ENCODE measurements around the gene LIPJ.

Gene LIPJ

DNA sequence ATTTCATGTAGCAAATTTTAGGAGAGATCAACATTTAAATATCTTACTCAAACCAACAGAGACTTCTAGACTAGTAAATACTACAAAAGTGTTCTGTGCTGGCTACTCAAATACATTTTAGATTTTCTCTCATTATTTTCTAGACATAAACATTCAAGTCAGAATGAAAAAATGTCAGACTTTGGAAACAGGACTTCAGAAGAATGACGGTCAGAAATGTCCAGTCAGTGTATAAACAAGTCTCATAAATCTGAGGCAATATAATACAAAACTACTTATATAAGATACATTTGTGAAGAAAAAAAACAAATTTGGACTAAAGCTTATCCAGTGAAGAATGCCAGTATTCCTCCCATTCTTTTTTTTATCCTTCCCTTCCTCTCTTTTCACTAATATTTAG is 29.3 kb upstream of the LIPJ start:
- no peak for DNase-seq (ENCODE audit: extremely low spot score)
- ChIA-PET CTCF (interaction anchor here (1.2 to 1.6 kb wide), 2 partner anchors 9 to 435 kb away, joined by 3 to 5 read pairs; no protein-coding TSS in a partner anchor), POLR2A (no interaction called here)
- TF ChIP-seq, protein P1, sequence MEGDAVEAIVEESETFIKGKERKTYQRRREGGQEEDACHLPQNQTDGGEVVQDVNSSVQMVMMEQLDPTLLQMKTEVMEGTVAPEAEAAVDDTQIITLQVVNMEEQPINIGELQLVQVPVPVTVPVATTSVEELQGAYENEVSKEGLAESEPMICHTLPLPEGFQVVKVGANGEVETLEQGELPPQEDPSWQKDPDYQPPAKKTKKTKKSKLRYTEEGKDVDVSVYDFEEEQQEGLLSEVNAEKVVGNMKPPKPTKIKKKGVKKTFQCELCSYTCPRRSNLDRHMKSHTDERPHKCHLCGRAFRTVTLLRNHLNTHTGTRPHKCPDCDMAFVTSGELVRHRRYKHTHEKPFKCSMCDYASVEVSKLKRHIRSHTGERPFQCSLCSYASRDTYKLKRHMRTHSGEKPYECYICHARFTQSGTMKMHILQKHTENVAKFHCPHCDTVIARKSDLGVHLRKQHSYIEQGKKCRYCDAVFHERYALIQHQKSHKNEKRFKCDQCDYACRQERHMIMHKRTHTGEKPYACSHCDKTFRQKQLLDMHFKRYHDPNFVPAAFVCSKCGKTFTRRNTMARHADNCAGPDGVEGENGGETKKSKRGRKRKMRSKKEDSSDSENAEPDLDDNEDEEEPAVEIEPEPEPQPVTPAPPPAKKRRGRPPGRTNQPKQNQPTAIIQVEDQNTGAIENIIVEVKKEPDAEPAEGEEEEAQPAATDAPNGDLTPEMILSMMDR (IDR thresholded peaks at IDR 0.05; ENCODE audit: control extremely low read depth, extremely low read depth, low read depth, missing control alignments): no peak

DNA sequence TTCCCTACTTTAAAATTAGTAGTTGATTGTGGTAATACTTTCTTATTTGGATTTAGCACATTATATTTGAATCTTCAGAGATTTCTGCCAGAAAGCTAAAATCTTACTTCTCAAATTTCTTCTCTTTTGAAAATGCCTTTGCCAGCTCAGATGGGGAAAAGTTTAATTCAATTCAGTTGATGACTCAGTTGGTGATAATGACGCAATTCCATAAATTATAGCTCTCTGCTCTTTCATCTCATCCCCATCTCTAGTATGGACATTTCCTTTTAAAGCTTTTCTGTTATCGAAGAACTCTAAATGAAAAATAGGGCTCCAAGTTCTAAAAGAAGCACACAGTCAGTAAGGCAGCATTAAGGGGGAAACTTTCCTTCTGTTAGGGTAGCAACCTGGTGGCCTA is 28.9 kb upstream of the LIPJ start:
- POLR2A ChIA-PET: no interaction called here
- DNase-seq (ENCODE audit: extremely low spot score): no peak

DNA sequence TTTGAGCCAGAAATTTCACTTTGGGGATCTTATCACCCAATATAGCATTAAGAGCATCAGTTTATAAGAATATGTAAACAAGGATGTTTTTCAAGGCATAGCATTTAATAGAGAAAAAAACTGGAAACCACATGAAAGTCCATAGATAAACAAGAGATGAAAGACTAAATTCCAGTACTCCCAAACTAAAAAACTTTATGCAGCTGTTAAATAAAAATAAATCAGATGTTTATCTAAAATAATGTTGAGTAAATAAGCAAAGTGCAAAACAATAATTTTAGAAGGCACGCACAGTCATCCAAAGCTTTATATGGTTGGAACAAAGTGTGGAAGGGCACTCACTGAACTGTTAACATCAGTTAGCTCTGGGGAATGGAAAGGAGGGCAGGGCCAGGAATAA is 24.4 kb upstream of the LIPJ start:
- POLR2A ChIA-PET: no interaction called here
- CTCF ChIA-PET: interaction anchor here (1.1 to 6.4 kb wide), 5 partner anchors 10 to 371 kb away, joined by 3 to 90 read pairs (median 5); no protein-coding TSS in a partner anchor
- no peak for DNase-seq (ENCODE audit: extremely low spot score)
- TF ChIP-seq, protein P1 (IDR thresholded peaks at IDR 0.05; ENCODE audit: control extremely low read depth, extremely low read depth, low read depth, missing control alignments): no peak

More for the DNA sequence above, 28.9 kb upstream of the LIPJ start:
- CTCF ChIA-PET: interaction anchor here (1.2 to 1.6 kb wide), 2 partner anchors 9 to 435 kb away, joined by 3 to 5 read pairs; no protein-coding TSS in a partner anchor
- TF ChIP-seq, protein P1 (IDR thresholded peaks at IDR 0.05; ENCODE audit: control extremely low read depth, extremely low read depth, low read depth, missing control alignments): no peak

DNA sequence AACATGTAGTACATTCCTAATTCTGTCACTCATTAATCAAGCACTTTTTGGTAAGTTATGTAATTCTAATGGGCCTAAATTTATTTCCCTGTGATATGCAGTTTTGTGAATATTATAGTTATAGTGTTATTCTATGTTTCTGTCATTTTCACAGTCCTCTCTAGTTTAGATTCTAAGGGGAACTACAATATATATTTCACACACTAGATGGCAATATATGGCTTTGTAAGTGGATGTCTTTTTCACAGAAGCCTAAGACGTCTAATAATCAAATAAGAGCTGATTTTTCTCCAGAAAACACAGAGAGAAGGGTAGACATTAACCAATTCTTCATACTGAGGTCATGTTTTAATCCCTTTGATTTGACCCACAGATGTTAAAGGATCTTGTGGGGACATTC is 21.5 kb upstream of the LIPJ start:
- peak; percentile 24 for DNase-seq (ENCODE audit: extremely low spot score)
- TF ChIP-seq, protein P1 (IDR thresholded peaks at IDR 0.05; ENCODE audit: control extremely low read depth, extremely low read depth, low read depth, missing control alignments): peak; percentile 40
- CTCF ChIA-PET: interaction anchor here (0.6 to 7.9 kb wide), 26 partner anchors 10 to 706 kb away, joined by 3 to 90 read pairs (median 5); partner anchors contain the start of genes FAS and RNLS
- POLR2A ChIA-PET: no interaction called here

DNA sequence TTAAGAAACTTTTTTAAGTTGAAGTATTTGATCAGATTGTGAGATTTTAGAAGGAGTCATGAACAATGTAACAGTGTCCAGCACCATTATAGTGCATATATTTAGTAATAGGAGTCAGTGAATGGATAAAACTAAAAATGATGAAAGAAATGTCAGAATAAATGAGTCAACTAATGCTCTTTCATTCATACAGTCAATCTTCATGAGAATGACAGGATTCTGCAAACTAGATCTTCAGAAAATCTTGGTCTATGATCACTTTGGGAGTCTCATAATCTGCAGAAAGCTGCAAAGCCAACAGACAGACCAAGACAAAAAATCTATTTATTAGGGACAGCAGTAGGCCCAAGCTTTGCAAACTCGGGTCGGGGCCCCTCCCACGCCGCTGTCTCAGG is 4.2 kb upstream of the LIPJ start:
- TF ChIP-seq, protein P1 (IDR thresholded peaks at IDR 0.05; ENCODE audit: control extremely low read depth, extremely low read depth, low read depth, missing control alignments): no peak
- no peak for DNase-seq (ENCODE audit: extremely low spot score)
- POLR2A ChIA-PET: no interaction called here
- CTCF ChIA-PET: interaction anchor here (0.7 to 5.8 kb wide), 24 partner anchors 10 to 764 kb away, joined by 3 to 80 read pairs (median 5); partner anchors contain the start of gene ATAD1

DNA sequence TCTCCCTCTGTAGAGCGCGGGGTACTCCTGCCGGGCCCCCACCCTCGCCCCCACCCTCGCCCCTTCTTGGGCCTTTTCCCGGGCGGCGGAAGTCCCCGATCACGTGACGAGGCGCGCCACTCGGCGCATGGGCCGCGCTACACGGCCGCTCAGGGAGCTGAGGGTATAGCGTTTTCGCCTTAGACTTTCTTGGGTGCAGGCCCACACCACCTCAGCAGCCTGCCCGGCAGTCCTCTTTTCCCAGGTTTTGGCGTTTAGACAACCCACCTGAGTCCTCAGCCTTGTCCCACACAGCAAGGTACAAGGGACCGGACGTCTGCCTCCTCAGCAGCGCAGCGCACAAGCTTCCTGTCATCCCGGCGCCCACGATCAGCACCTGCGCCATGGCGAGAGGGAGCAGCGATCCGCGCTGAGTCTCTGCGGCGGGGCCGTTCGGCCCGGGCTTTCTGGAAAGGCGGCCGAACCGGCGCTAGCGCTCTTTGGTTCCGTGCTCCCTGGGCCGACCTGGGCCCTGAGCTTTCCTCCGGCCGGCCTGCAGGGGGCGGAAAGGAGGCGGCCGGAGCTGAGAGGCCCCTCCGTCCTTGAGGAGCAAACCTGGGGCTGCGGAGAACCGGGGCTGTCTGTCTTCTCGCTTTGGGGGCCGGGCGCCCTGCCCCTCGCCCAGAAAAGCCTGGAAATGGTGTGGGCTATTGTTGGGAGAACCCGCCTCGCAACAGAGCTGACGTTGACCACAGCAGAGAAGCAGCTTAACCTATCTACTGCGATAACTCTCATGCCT is 3.6 kb upstream of the LIPJ start, which contains the start of gene RNLS:
TSS of gene RNLS (minus strand) at position 513 of the 778 bp plus-strand sequence.
- CTCF ChIA-PET: interaction anchor here (0.7 to 5.8 kb wide), 34 partner anchors 10 to 764 kb away, joined by 3 to 80 read pairs (median 4); partner anchors contain the start of genes ATAD1 and LIPN

More for the DNA sequence above, 3.6 kb upstream of the LIPJ start, which contains the start of gene RNLS:
- TF ChIP-seq, protein P1 (IDR thresholded peaks at IDR 0.05; ENCODE audit: control extremely low read depth, extremely low read depth, low read depth, missing control alignments): peak; percentile 94
- peak; percentile 71 for DNase-seq (ENCODE audit: extremely low spot score)
- POLR2A ChIA-PET: no interaction called here
